ENCODE data around the gene LARGE1.

LARGE1 gene

GRCh38 chr22:33648478-33648877, 271.8 kb downstream of the LARGE1 start:
- DNase-seq, result no peak

- DNase-seq, result no peak
These were observed 279.4 kb downstream of the LARGE1 start for GRCh38 chr22:33640900-33641299.

GRCh38 chr22:33639588-33640254, 280.6 kb downstream of the LARGE1 start:
- DNase-seq, result no peak

GRCh38 chr22:33635766-33636165, 284.5 kb downstream of the LARGE1 start:
- DNase-seq, result no peak

GRCh38 chr22:33631777-33632176, 288.5 kb downstream of the LARGE1 start:
- no peak for DNase-seq

- no peak for DNase-seq
These were observed 294.3 kb downstream of the LARGE1 start for GRCh38 chr22:33625959-33626358.

- DNase-seq, result no peak
These were observed 300.2 kb downstream of the LARGE1 start for GRCh38 chr22:33620085-33620484.

GRCh38 chr22:33606504-33606903, 313.8 kb downstream of the LARGE1 start:
- DNase-seq, result no peak

- DNase-seq, result no peak
These were observed 314.6 kb downstream of the LARGE1 start for GRCh38 chr22:33605666-33606065.

- no peak for DNase-seq
These were observed 315.1 kb downstream of the LARGE1 start for GRCh38 chr22:33605221-33605620.

GRCh38 chr22:33601062-33601461, 319.2 kb downstream of the LARGE1 start:
- no peak for DNase-seq

- DNase-seq, result no peak
These were observed 319.7 kb downstream of the LARGE1 start for GRCh38 chr22:33600595-33600994.

GRCh38 chr22:33600113-33600512, 320.2 kb downstream of the LARGE1 start:
- DNase-seq, result no peak

- DNase-seq, result no peak
These were observed 320.7 kb downstream of the LARGE1 start for GRCh38 chr22:33599596-33599995.

- DNase-seq, result no peak
These were observed 321.5 kb downstream of the LARGE1 start for GRCh38 chr22:33598821-33599220.

- DNase-seq, result no peak
These were observed 322.8 kb downstream of the LARGE1 start for GRCh38 chr22:33597274-33597985.

GRCh38 chr22:33593818-33594217, 326.5 kb downstream of the LARGE1 start:
- DNase-seq, result no peak

- no peak for DNase-seq
These were observed 328.3 kb downstream of the LARGE1 start for GRCh38 chr22:33591946-33592345.

GRCh38 chr22:33589297-33589696, 331.0 kb downstream of the LARGE1 start:
- no peak for DNase-seq

GRCh38 chr22:33588860-33589259, 331.4 kb downstream of the LARGE1 start:
- DNase-seq, result no peak

GRCh38 chr22:33584152-33584551, 336.1 kb downstream of the LARGE1 start:
- no peak for DNase-seq

- no peak for DNase-seq
These were observed 337.4 kb downstream of the LARGE1 start for GRCh38 chr22:33582822-33583400.

GRCh38 chr22:33580310-33580709, 340.0 kb downstream of the LARGE1 start:
- DNase-seq, result no peak

- DNase-seq, result no peak
These were observed 340.7 kb downstream of the LARGE1 start for GRCh38 chr22:33579448-33580093.

Measured in stimulated activated naive CD4-positive, alpha-beta T cell (primary cell).